ENCODE results near the gene TRPM3.

Gene TRPM3

GRCh38 chr9:70556771-70557170 lies 564.6 kb downstream of the TRPM3 start:
- no peak for DNase-seq (ENCODE audit: low read depth in 3 of 3)

GRCh38 chr9:70554881-70555280 lies 566.5 kb downstream of the TRPM3 start:
- no peak for DNase-seq (ENCODE audit: low read depth in 3 of 3)

- no peak for DNase-seq (ENCODE audit: low read depth in 3 of 3)
Measured at GRCh38 chr9:70553707-70554673, 567.4 kb downstream of the TRPM3 start.

GRCh38 chr9:70552561-70552960 lies 568.9 kb downstream of the TRPM3 start:
- no peak for DNase-seq (ENCODE audit: low read depth in 3 of 3)

- DNase-seq (ENCODE audit: low read depth in 3 of 3), result no peak
Measured at GRCh38 chr9:70551801-70552200, 569.6 kb downstream of the TRPM3 start.

- DNase-seq (ENCODE audit: low read depth in 3 of 3), result no peak
Measured at GRCh38 chr9:70551396-70551795, 570.0 kb downstream of the TRPM3 start.

- DNase-seq (ENCODE audit: low read depth in 3 of 3), result no peak
Measured at GRCh38 chr9:70549926-70550325, 571.5 kb downstream of the TRPM3 start.

GRCh38 chr9:70542311-70542931 lies 579.0 kb downstream of the TRPM3 start:
- DNase-seq (ENCODE audit: low read depth in 3 of 3), result no peak

- DNase-seq (ENCODE audit: low read depth in 3 of 3), result no peak
Measured at GRCh38 chr9:70540016-70540415, 581.4 kb downstream of the TRPM3 start.

- no peak for DNase-seq (ENCODE audit: low read depth in 3 of 3)
Measured at GRCh38 chr9:70539526-70539925, 581.9 kb downstream of the TRPM3 start.

- DNase-seq (ENCODE audit: low read depth in 3 of 3), result no peak
Measured at GRCh38 chr9:70539001-70539400, 582.4 kb downstream of the TRPM3 start.

GRCh38 chr9:70537084-70537483 lies 584.3 kb downstream of the TRPM3 start:
- no peak for DNase-seq (ENCODE audit: low read depth in 3 of 3)

- DNase-seq (ENCODE audit: low read depth in 3 of 3), result no peak
Measured at GRCh38 chr9:70535546-70536323, 585.7 kb downstream of the TRPM3 start.

GRCh38 chr9:70534471-70534870 lies 587.0 kb downstream of the TRPM3 start:
- DNase-seq (ENCODE audit: low read depth in 3 of 3), result no peak

- DNase-seq (ENCODE audit: low read depth in 3 of 3), result no peak
Measured at GRCh38 chr9:70534061-70534460, 587.4 kb downstream of the TRPM3 start.

GRCh38 chr9:70533492-70533891 lies 587.9 kb downstream of the TRPM3 start:
- DNase-seq (ENCODE audit: low read depth in 3 of 3), result no peak

- DNase-seq (ENCODE audit: low read depth in 3 of 3), result no peak
Measured at GRCh38 chr9:70532716-70533115, 588.7 kb downstream of the TRPM3 start.

GRCh38 chr9:70531311-70531710 lies 590.1 kb downstream of the TRPM3 start:
- DNase-seq (ENCODE audit: low read depth in 3 of 3), result no peak

- DNase-seq (ENCODE audit: low read depth in 3 of 3), result no peak
Measured at GRCh38 chr9:70530716-70531115, 590.7 kb downstream of the TRPM3 start.

GRCh38 chr9:70529833-70530232 lies 591.6 kb downstream of the TRPM3 start:
- no peak for DNase-seq (ENCODE audit: low read depth in 3 of 3)

GRCh38 chr9:70529377-70529776 lies 592.0 kb downstream of the TRPM3 start:
- no peak for DNase-seq (ENCODE audit: low read depth in 3 of 3)

- no peak for DNase-seq (ENCODE audit: low read depth in 3 of 3)
Measured at GRCh38 chr9:70526902-70527301, 594.5 kb downstream of the TRPM3 start.

Measured in stimulated activated CD4-positive, alpha-beta T cell treated with anti-CD3 and anti-CD28 coated beads, TNF-alpha, amount 100 ng/mL, for 4 hours (primary cell).